Mesothelial cell of epicardium (in vitro differentiated cells): ENCODE results near the gene FBXO45. TPM values are rescaled to one million over a fixed set of nuclear protein-coding genes. Genes with fewer than 3 reads are reported as not detected.

ENCODE experiments used
- DNase-seq, 2 experiments: peaks; one replicate each; pipeline ENCODE4 v3.0.0; 2021; ENCODE audit warnings: low spot score in 2 of 2; ENCODE audit not compliant: unreplicated experiment in 2 of 2
- H3K27ac Mint-ChIP-seq: 2 replicates; pipeline ENCODE4 v1.8.0; 2021; ENCODE audit warnings: mixed read lengths
- H3K27me3 Mint-ChIP-seq: 2 replicates; pipeline ENCODE4 v1.8.0; 2021; ENCODE audit warnings: low read depth, mixed read lengths
- H3K36me3 Mint-ChIP-seq: 2 replicates; pipeline ENCODE4 v1.8.0; 2021; ENCODE audit warnings: mixed read lengths
- H3K4me1 Mint-ChIP-seq: 2 replicates; pipeline ENCODE4 v1.8.0; 2021; ENCODE audit warnings: mixed read lengths
- H3K4me3 Mint-ChIP-seq: 2 replicates; pipeline ENCODE4 v1.8.0; 2021; ENCODE audit warnings: mild to moderate bottlenecking, moderate library complexity, mixed read lengths
- H3K9me3 Mint-ChIP-seq: 2 replicates; pipeline ENCODE4 v1.8.0; 2021; ENCODE audit warnings: mixed read lengths
- CTCF ChIP-seq: fragments of 200-600 bp; sonication (generic); IDR thresholded peaks from one replicate; pipeline ENCODE4 v1.5.0; 2021; ENCODE audit warnings: antibody characterized with exemption; ENCODE audit not compliant: unreplicated experiment
- total RNA-seq: library from RNA; stranded (reverse); gene quantifications from 3 replicates; pipeline ENCODE4 v1.2.1, GENCODE V29; 2021

Gene FBXO45
- total RNA-seq, 1 donor from 2014 or later = 9.1 TPM

- Mint-ChIP-seq H3K4me3 (no peak overlapping the region), H3K9me3 (no peaks in the 10 kb centered on the region), H3K36me3 (no peaks in the 10 kb centered on the region), H3K4me1 (no peaks in the 10 kb centered on the region), H3K27me3 (peaks cover 3% of the 10 kb centered on the region), H3K27ac (no peak overlapping the region)
- no peak for TF ChIP-seq CTCF
- DNase-seq = no peak
Measured at GRCh38 chr3:196620161-196620604, 51.7 kb downstream of the FBXO45 start.

- Mint-ChIP-seq H3K9me3 (no peaks in the 10 kb centered on the region), H3K4me3 (no peak overlapping the region), H3K36me3 (no peaks in the 10 kb centered on the region), H3K27ac (no peak overlapping the region), H3K4me1 (no peaks in the 10 kb centered on the region), H3K27me3 (peaks cover 3% of the 10 kb centered on the region)
- no peak for TF ChIP-seq CTCF
- no peak for DNase-seq
Measured at GRCh38 chr3:196620684-196621083, 52.2 kb downstream of the FBXO45 start.

GRCh38 chr3:196621611-196622010, 53.2 kb downstream of the FBXO45 start:
- Mint-ChIP-seq H3K4me1 (no peaks in the 10 kb centered on the region), H3K4me3 (no peak overlapping the region), H3K27me3 (peaks cover 3% of the 10 kb centered on the region), H3K9me3 (no peaks in the 10 kb centered on the region), H3K27ac (no peak overlapping the region), H3K36me3 (no peaks in the 10 kb centered on the region)
- TF ChIP-seq CTCF = no peak
- DNase-seq = no peak

- Mint-ChIP-seq H3K36me3 (no peaks in the 10 kb centered on the region), H3K27ac (no peak overlapping the region)
Measured at GRCh38 chr3:196624067-196624790, 55.8 kb downstream of the FBXO45 start.

GRCh38 chr3:196624907-196625306, 56.4 kb downstream of the FBXO45 start:
- peaks cover 3% of the 10 kb centered on the region for H3K27me3 Mint-ChIP-seq
- H3K27ac Mint-ChIP-seq = no peak overlapping the region
- DNase-seq = no peak
- H3K4me3 Mint-ChIP-seq = no peak overlapping the region
- no peaks in the 10 kb centered on the region for H3K4me1 Mint-ChIP-seq
- H3K9me3 Mint-ChIP-seq = no peaks in the 10 kb centered on the region
- no peak for TF ChIP-seq CTCF
- H3K36me3 Mint-ChIP-seq = no peaks in the 10 kb centered on the region

More at GRCh38 chr3:196624067-196624790, 55.8 kb downstream of the FBXO45 start:
- H3K27me3 Mint-ChIP-seq = peaks cover 3% of the 10 kb centered on the region
- no peaks in the 10 kb centered on the region for H3K4me1 Mint-ChIP-seq
- H3K4me3 Mint-ChIP-seq = no peak overlapping the region
- TF ChIP-seq CTCF = no peak
- no peaks in the 10 kb centered on the region for H3K9me3 Mint-ChIP-seq
- DNase-seq = no peak
